CD14-positive monocyte (primary cell): ENCODE results near the gene DCP1B. TPM values are rescaled to one million over a fixed set of nuclear protein-coding genes. Genes with fewer than 3 reads are reported as not detected.

Experiments
- DNase-seq, 3 donors: peaks; one replicate each; pipeline ENCODE4 v3.0.0-alpha.2; 2011 to 2022
- H2AFZ ChIP-seq: 2 replicates; pipeline ENCODE4 v1.6.0; 2012; ENCODE audit warnings: mild to moderate bottlenecking, low read depth, low read length, inconsistent platforms; ENCODE audit not compliant: insufficient read depth, poor library complexity, severe bottlenecking
- H3K27ac ChIP-seq, 2 donors: 1 replicate in 1 of 2; 2 replicates in 1 of 2; pipeline ENCODE4 v1.5.1; 2012 to 2013; ENCODE audit warnings: low read length in 2 of 2, control low read depth in 1 of 2, inconsistent platforms in 1 of 2, low read depth in 1 of 2, mild to moderate bottlenecking in 1 of 2
- H3K27me3 ChIP-seq, 2 donors: one replicate each; pipeline versions ENCODE4 v1.6.0 to v1.6.1; 2011 to 2013; ENCODE audit warnings: low read length in 2 of 2; ENCODE audit not compliant: control insufficient read depth in 2 of 2, insufficient read depth in 2 of 2
- H3K36me3 ChIP-seq, 2 donors: replicated peaks in 1 of 2; 1 replicate in 1 of 2; 2 replicates in 1 of 2; pipeline versions ENCODE4 v1.5.1 to v1.6.1; 2012 to 2013; ENCODE audit warnings: low read length in 2 of 2, control low read depth in 1 of 2, inconsistent platforms in 1 of 2, mild to moderate bottlenecking in 1 of 2; ENCODE audit not compliant: insufficient read depth in 2 of 2, control insufficient read depth in 1 of 2
- H3K4me1 ChIP-seq, 2 donors: 1 replicate in 1 of 2; 2 replicates in 1 of 2; pipeline versions ENCODE4 v1.5.1 to v1.6.1; 2012 to 2013; ENCODE audit warnings: low read length in 2 of 2, control low read depth in 1 of 2, inconsistent platforms in 1 of 2, mild to moderate bottlenecking in 1 of 2, moderate library complexity in 1 of 2; ENCODE audit not compliant: insufficient read depth in 2 of 2, control insufficient read depth in 1 of 2
- H3K4me2 ChIP-seq: replicated peaks from 2 replicates; pipeline ENCODE3; 2012; ENCODE audit warnings: low read length, moderate library complexity, mild to moderate bottlenecking; ENCODE audit not compliant: poor library complexity, severe bottlenecking; ENCODE audit errors: extremely low read depth
- H3K4me3 ChIP-seq, 3 experiments: fragments of 200-600 bp in 1 of 3; sonication (generic) in 1 of 3; replicated peaks in 1 of 3; 1 replicate in 2 of 3; 2 replicates in 1 of 3; pipeline ENCODE4 v1.5.1; 2011 to 2013; ENCODE audit warnings: low read length in 3 of 3, mild to moderate bottlenecking in 3 of 3, control low read depth in 2 of 3, low read depth in 2 of 3, inconsistent platforms in 1 of 3, moderate library complexity in 1 of 3
- H3K79me2 ChIP-seq: 2 replicates; pipeline ENCODE4 v1.6.0; 2012; ENCODE audit warnings: mild to moderate bottlenecking, control low read depth, inconsistent platforms, low read length, moderate library complexity; ENCODE audit not compliant: insufficient read depth
- H3K9ac ChIP-seq: 2 replicates; pipeline ENCODE4 v1.6.0; 2017; ENCODE audit warnings: low read length, mild to moderate bottlenecking; ENCODE audit not compliant: insufficient read depth, poor library complexity, severe bottlenecking
- H3K9me3 ChIP-seq, 2 donors: replicated peaks in 1 of 2; 1 replicate in 1 of 2; 2 replicates in 1 of 2; pipeline versions ENCODE4 v1.5.1 to v1.6.1; 2012 to 2013; ENCODE audit warnings: low read length in 2 of 2, control low read depth in 1 of 2; ENCODE audit not compliant: control insufficient read depth in 1 of 2, insufficient read depth in 1 of 2
- H4K20me1 ChIP-seq: 2 replicates; pipeline ENCODE4 v1.6.0; 2012; ENCODE audit warnings: mild to moderate bottlenecking, low read length, control low read depth, moderate library complexity; ENCODE audit not compliant: insufficient read depth
- H3K27ac Mint-ChIP-seq, 7 donors: one replicate each; pipeline ENCODE4 v1.8.0; 2020; ENCODE audit warnings: mild to moderate bottlenecking in 7 of 7, mixed read lengths in 7 of 7, moderate library complexity in 6 of 7, inconsistent platforms in 2 of 7
- H3K27me3 Mint-ChIP-seq, 3 donors: one replicate each; pipeline ENCODE4 v1.8.0; 2021 to 2022; ENCODE audit warnings: low read depth in 3 of 3, mild to moderate bottlenecking in 3 of 3, mixed read lengths in 3 of 3, moderate library complexity in 3 of 3, inconsistent platforms in 1 of 3
- H3K36me3 Mint-ChIP-seq, 2 donors: one replicate each; pipeline ENCODE4 v1.8.0; 2020; ENCODE audit warnings: mixed read lengths in 2 of 2, inconsistent platforms in 1 of 2, mild to moderate bottlenecking in 1 of 2
- H3K4me1 Mint-ChIP-seq: one replicate; pipeline ENCODE4 v1.8.0; 2020; ENCODE audit warnings: mild to moderate bottlenecking, mixed read lengths
- H3K4me3 Mint-ChIP-seq, 2 donors: one replicate each; pipeline ENCODE4 v1.8.0; 2020; ENCODE audit warnings: mild to moderate bottlenecking in 2 of 2, mixed read lengths in 2 of 2, moderate library complexity in 1 of 2
- H3K9me3 Mint-ChIP-seq, 7 donors: one replicate each; pipeline ENCODE4 v1.8.0; 2020 to 2022; ENCODE audit warnings: mixed read lengths in 7 of 7, mild to moderate bottlenecking in 6 of 7, moderate library complexity in 6 of 7, inconsistent platforms in 2 of 7
- WGBS: methylation state at CpG from one replicate; pipeline ENCODE4 v1.1.5; 2013; ENCODE audit warnings: missing lambda C conversion rate; ENCODE audit not compliant: insufficient coverage; 5-methylcytosine and 5-hydroxymethylcytosine counted together
- intact Hi-C, 2 donors: fragments of 100-400 bp; cut with micrococcal nuclease; formaldehyde crosslinking; loops; one replicate each; pipeline versions ENCODE4 v1.15.0 to v1.15.1; 2023
- polyA plus RNA-seq, 3 donors: library from polyadenylated mRNA; depleted of rRNA in 1 of 3; unstranded in 2 of 3; stranded (reverse) in 1 of 3; fragments of 300-500 nt in 2 of 3; fragments of >200 nt in 1 of 3; fragmentation: Illumina TruSeq in 2 of 3; gene quantifications; 1 replicate in 2 of 3; 2 replicates in 1 of 3; pipeline ENCODE4 v1.2.3, GENCODE V29; 2012 to 2021
- TF ChIP-seq, protein P1 (sequence below): fragments of 200-600 bp; IDR thresholded peaks from one replicate; pipeline ENCODE4 v1.8.0; 2022; ENCODE audit warnings: antibody characterized with exemption, mild to moderate bottlenecking

The DCP1B gene
- polyA plus RNA-seq, 3 donors: 3.6 to 5.1 (median 4.9) TPM

DNA sequence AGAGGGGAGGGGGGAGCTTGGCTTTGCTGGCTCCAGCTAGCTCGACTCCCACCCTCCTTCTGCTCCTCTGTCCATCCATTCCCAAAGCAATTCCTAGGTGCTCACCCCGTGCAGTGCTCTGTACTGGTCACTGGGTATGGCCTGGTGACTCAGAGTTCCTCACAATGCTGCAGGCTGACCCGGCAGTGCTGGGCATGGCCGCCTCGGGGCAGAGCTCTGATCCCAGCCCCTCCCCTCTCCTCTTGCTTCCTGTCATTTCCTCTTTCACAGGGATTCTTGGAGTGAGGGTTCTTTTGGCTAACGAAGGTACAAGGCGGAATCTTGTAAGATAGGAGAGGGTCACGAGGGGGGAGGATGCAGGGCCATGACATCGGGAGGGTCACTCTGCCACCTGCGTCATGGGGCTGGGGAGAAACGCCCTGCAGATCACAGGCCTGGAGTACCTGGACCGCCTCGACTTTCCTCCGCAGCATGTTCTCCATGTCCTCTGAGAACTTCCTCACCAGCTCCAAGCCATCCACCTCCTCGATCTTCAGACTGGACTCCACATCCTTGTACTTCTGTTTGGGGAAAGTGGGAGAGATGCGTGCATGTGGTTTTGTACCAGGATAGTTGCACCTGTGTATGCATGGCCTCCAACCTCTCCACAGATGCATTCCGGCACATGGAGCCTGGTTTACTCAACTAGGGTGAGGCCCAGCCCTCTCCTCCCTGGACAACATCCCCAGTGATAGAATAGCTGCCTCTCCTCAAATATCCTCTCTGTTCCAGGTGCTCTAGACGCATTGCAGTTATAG lies 91.5 kb downstream of the DCP1B start:
- Mint-ChIP-seq H3K27me3 (peaks cover 13 to 15% (median 15%) of the 10 kb centered on the region in 3 donors), H3K36me3 (peaks cover 0 to 1% of the 10 kb centered on the region in 2 donors), H3K4me1 (peaks cover 32% of the 10 kb centered on the region), H3K9me3 (peaks cover 1 to 12% (median 6%) of the 10 kb centered on the region in 7 donors), H3K4me3 (no peak overlapping the region), H3K27ac (no peak overlapping the region)
- H2AFZ ChIP-seq: no peak overlapping the region
- no peak overlapping the region for H3K27ac ChIP-seq
- H3K4me2 ChIP-seq: no peak overlapping the region
- H4K20me1 ChIP-seq: no peaks in the 10 kb centered on the region
- H3K9me3 ChIP-seq: peaks cover 4 to 5% of the 10 kb centered on the region in 2 donors
- 100% methylated on average over 2 of the region's 18 CpGs for WGBS
- H3K9ac ChIP-seq: no peak overlapping the region
- H3K4me3 ChIP-seq: no peak overlapping the region
- peaks cover 13 to 17% of the 10 kb centered on the region in 2 donors for H3K4me1 ChIP-seq
- H3K27me3 ChIP-seq: peaks cover 0 to 7% of the 10 kb centered on the region in 2 donors
- peaks cover 2% of the 10 kb centered on the region for H3K79me2 ChIP-seq
- H3K36me3 ChIP-seq: no peaks in the 10 kb centered on the region
- DNase-seq: peak in 1 of 3 donors; percentile 2
- intact Hi-C loops: no loop called here
- TF ChIP-seq, protein P1, sequence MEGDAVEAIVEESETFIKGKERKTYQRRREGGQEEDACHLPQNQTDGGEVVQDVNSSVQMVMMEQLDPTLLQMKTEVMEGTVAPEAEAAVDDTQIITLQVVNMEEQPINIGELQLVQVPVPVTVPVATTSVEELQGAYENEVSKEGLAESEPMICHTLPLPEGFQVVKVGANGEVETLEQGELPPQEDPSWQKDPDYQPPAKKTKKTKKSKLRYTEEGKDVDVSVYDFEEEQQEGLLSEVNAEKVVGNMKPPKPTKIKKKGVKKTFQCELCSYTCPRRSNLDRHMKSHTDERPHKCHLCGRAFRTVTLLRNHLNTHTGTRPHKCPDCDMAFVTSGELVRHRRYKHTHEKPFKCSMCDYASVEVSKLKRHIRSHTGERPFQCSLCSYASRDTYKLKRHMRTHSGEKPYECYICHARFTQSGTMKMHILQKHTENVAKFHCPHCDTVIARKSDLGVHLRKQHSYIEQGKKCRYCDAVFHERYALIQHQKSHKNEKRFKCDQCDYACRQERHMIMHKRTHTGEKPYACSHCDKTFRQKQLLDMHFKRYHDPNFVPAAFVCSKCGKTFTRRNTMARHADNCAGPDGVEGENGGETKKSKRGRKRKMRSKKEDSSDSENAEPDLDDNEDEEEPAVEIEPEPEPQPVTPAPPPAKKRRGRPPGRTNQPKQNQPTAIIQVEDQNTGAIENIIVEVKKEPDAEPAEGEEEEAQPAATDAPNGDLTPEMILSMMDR: no peak

DNA sequence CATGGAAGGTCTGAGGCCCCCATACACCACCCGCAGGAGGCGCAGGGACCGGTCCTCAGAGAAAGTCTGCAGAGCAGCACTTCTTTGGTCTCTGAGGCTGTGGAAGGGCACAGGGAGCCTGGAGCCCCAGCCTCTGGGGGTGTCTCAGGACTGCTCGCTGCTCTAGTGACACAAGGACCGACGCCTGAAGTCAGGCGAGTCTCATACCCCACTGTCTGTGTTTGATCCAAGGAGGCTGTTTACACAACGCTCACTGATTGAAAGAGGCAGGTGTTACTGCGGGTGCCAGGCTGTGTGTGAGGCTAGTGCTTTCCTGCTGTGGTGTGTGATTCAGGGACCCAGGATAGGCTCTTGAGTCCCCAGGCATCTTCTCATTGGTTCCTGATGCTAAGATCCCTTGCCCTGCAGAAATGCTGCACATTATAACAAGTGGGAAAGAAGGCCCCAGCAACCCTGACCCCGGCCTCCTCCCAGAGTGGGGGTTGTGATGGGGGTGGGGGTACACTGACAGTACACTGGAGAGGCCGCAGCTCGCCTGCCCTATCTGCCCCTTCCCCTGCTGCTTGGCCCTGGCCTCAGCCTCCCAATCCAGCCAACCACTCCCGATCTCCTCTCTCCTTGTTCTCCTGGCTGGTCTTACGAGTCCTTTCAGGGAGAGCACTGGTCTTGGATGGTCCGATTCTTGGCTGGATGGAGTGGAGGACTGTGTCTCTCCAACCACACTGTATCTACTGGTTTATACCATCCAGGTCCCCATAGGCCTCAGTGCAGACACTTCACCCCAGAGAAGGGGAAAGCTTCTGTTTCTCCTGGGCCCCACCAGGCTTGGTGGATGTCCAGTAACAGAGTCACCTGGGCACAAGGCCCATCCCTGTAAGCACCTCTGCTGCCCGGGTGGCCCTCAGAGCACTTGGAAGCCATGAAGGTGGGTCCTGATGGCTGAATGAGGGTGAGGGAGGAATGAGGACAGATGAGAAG lies 92.4 kb downstream of the DCP1B start:
- no peaks in the 10 kb centered on the region for H4K20me1 ChIP-seq
- no peak overlapping the region for H3K4me3 ChIP-seq
- peaks cover 9 to 12% of the 10 kb centered on the region in 2 donors for H3K4me1 ChIP-seq
- no peak overlapping the region for H3K4me3 Mint-ChIP-seq
- peaks cover 14 to 22% (median 22%) of the 10 kb centered on the region in 3 donors for H3K27me3 Mint-ChIP-seq
- intact Hi-C loops: no loop called here
- H3K4me2 ChIP-seq: no peak overlapping the region
- H3K9ac ChIP-seq: no peak overlapping the region
- H3K27me3 ChIP-seq: peaks cover 0 to 14% of the 10 kb centered on the region in 2 donors
- no peaks in the 10 kb centered on the region for H3K79me2 ChIP-seq
- peaks cover 0 to 4% of the 10 kb centered on the region in 2 donors for H3K36me3 Mint-ChIP-seq
- H3K9me3 ChIP-seq: peaks cover 9 to 13% of the 10 kb centered on the region in 2 donors
- no peak overlapping the region for H3K27ac Mint-ChIP-seq
- no peaks in the 10 kb centered on the region for H3K36me3 ChIP-seq
- no peak overlapping the region for H3K27ac ChIP-seq
- peaks cover 26% of the 10 kb centered on the region for H3K4me1 Mint-ChIP-seq
- H2AFZ ChIP-seq: no peak overlapping the region
- H3K9me3 Mint-ChIP-seq: peaks cover 2 to 20% (median 11%) of the 10 kb centered on the region in 7 donors
- TF ChIP-seq, protein P1: no peak
- DNase-seq: no peak
- WGBS: over 99% methylated on average over 10 of the region's 16 CpGs
